NCI-H510A treated with DMSO at 0.1 percent for 48 hours (cell line): ENCODE data around the gene ZC3H6.

Experiments used
- DNase-seq: peaks from one replicate; lab custom pipeline; 2025; lab: John Stamatoyannopoulos, UW

Gene ZC3H6, protein sequence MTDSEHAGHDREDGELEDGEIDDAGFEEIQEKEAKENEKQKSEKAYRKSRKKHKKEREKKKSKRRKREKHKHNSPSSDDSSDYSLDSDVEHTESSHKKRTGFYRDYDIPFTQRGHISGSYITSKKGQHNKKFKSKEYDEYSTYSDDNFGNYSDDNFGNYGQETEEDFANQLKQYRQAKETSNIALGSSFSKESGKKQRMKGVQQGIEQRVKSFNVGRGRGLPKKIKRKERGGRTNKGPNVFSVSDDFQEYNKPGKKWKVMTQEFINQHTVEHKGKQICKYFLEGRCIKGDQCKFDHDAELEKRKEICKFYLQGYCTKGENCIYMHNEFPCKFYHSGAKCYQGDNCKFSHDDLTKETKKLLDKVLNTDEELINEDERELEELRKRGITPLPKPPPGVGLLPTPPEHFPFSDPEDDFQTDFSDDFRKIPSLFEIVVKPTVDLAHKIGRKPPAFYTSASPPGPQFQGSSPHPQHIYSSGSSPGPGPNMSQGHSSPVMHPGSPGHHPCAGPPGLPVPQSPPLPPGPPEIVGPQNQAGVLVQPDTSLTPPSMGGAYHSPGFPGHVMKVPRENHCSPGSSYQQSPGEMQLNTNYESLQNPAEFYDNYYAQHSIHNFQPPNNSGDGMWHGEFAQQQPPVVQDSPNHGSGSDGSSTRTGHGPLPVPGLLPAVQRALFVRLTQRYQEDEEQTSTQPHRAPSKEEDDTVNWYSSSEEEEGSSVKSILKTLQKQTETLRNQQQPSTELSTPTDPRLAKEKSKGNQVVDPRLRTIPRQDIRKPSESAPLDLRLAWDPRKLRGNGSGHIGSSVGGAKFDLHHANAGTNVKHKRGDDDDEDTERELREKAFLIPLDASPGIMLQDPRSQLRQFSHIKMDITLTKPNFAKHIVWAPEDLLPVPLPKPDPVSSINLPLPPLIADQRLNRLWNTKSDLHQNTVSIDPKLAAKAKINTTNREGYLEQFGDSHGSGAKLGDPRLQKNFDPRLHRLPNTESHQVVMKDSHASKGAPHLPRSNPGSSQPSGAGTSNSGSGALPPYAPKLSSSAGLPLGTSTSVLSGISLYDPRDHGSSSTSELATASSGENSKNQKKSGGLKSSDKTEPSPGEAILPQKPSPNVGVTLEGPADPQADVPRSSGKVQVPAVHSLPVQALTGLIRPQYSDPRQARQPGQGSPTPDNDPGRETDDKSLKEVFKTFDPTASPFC

DNA sequence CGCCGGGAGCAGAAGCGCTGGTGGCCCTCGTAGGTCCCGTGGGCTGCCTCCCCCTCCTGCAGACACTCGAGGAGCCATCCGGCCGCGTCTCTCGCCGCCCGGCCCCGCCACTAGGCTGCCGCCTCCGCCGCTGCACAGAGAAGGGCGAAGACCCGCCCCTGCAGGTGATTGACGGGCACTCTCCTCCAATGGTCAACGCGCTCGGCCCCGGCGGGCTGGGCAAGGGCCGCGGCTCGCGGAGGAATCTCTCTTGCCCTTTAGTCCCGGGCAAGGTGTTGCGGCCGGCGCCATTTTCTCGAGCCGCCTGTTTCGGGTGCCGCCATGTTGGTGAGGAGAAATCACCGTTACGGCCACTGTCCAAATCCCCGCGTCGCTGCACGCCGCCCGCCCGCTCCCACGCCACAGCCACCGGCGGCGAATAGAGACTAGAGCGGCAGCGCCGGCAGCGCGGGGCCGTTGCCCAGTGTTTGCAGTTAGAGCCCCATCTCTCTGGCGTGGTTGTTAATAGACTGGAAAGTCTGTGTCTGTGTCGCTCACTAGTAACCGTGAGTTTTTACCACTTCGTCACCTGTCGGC, at the start of gene ZC3H6:
TSS of gene ZC3H6 (plus strand) at position 287 of the 576 bp plus-strand sequence. CDS start 398 bp downstream, outside the sequence.
- peak; percentile 98 for DNase-seq

DNA sequence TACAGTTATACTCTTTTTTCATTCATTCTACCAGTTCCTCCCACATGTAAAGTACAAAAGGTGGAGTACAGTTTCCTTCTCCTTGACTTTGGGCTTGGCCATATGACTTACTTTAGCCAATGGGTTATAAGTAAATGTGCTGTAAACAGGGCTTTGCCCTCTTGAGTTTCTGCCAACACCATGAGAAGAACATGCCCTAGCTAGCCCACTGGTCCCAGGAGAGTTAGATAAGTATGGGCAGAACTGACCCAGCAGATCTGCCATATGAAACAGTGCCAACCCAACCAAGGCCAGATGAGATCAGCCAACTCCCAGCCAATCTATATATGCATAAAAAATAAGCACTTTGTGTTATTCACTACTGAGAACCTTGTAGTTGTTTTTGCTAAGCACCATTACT, 46.0 kb upstream of the ZC3H6 start:
- DNase-seq: peak; percentile 58

DNA sequence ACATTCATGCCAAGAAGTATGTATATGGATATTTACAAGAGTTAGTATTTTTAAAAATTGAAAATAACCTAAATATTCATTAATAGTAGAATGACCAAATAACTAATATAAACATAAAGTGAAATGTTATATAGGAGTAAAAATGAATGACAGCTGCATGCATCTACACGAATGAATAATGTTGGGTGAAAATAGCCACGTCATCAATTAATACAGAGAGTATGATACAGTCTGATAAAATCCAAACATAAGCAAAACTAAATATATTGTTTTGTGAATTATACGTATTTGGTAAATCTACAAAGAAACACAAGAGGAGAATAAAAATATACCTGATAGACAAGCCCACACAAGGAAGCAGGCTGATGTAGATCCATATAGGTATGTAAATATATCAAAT, 45.0 kb upstream of the ZC3H6 start:
- no peak for DNase-seq

DNA sequence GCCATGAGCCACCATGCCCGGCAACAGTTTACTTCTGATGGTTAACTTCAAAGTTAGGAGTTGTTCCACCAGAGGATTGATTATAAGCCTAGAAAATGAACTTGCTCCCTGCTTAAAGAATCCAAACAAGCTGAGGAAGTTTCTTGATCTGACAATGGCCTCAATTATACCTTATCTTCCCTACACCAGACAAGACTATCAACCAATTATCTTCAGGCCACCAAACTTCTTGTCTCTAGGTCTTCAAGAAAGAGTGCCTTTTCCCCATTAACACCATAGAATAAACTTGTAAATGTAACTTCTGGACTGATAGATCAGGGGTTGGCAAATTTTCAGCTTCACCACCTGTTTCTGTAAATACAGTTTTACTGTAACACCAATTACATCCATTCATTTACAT, 35.5 kb upstream of the ZC3H6 start:
- DNase-seq: no peak

DNA sequence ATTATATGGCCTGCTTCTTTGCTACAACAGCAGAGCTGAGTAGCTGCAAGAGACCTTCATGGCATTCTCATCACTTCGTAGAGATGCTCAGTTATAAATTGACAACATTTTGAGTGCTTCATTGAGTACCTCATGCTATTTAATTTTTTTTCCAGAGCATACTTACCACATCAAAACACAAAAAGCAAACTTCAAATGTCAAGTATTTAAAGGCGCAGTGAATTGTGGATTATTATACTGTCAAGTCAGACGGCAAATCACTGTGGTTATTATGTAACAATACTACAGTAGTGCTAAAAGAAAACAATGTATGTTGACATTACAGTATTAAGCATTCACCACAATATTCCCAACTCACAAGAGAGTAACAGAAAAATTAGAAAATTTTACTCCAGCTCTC, 33.0 kb upstream of the ZC3H6 start:
- DNase-seq: peak; percentile 69

DNA sequence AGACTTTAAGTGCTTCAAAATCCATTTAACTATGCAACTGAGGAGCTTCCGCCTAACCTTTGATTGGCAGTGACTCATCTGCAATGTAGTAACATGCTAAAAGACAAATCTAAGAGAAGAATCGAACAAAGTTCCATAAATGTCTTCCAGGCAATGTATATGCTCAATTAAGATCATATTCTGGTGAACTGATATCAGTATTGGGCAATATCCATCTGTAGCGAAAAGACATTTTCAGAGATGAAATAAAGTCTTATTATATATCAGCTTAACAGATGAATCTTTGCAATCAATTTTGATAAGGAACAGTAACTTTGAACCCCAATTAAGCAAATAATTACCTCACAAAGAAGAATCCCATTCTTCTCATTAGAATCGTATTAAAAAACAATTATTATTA, 32.2 kb upstream of the ZC3H6 start:
- DNase-seq: no peak

DNA sequence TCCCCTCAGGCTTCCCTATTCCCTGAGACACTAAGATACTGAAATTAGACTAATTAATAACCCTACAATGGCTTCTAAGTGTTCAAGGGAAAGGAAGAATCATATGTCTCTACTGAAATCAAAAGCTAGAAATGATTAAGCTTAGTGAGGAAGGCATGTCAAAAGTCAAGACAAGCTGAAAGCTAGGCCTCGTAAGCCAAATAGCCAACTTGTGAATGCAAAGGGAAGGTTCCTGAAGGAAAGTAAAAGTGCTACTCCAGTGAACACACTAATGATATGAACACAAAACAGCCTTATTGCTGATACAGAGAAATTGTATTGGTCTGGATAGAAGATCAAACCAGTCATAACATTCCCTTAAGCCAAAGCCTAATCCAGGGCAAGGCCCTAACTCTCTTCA, 30.5 kb upstream of the ZC3H6 start:
- DNase-seq: no peak

DNA sequence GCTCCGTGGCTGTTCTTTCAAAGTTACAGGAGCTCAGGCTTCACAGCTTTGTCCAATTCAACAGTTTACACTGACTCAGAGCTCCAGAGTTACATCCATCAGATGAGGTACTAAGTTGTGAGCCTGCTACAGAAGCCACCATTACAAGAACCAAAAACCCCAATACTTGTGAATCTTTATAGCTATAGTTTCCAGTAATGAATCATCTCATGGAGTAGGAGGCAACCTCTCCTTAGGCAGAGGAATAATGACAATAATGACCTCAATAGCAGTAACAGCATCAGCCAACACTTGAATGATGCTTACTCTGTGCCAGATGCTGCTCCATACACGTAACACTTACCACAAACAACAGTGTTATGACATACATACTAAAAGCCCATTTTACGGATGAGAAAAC, 24.1 kb upstream of the ZC3H6 start:
- DNase-seq: no peak

DNA sequence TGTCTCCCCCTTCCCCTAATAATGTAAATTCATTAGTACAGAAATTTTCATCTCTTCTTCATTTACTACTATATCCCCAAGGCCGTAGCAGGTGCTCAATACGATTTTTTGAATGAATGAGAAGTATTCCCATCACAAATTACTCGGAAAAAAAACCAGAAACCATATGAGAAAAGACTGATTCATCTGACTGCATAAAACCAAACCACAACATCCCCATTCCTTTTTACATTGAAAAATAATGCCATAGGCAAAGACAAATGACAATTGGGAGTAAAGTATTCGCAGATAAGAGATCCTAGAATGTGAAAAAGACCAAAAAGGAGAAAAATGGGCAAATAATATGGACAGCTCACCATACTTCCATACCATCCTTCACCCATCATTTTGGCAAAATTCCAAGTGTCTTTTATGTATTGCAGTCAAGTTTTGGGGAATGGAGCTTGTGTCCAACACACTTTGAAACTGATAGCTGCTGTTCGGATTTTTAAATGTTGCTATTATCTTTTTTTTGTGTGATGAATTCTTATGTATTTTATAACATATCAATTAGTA, 22.1 kb upstream of the ZC3H6 start:
- DNase-seq: no peak

DNA sequence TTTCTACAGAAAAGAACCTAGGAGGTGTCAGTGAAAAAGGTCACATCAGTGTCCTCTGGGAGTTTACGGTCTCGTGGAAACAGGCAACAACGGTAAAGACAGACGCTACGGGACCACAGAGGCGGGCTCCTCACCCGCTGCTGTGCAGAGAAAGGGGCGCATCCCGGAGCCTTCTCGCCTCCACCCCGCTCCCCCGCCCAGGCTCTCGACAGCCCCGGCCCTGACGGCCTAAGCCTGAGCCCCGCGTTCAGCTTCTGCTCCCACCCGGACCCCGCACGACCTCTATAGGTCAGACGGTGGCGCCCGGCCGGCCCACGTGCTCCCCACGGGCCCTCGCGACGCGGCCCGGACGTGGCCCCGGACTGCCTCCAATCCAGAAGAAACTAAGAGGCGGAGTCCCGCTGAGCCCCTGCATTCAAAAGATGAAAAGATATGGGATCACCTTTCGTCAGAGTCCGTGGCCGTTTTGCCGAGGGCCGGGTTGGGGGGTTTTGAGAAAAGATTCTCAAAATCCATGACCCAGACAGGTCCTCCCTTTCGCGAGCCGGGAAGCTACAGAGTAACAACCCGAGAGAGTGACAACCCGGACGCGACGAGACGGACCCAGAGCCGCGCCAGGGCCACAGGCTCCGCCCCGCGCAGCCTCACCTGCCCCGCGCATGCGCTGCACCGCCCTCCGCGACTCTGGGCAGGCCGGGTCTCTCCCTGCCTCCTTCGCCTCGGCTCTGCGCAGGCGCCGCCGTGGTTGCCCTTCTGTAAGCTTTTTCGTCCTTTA, 20.7 kb upstream of the ZC3H6 start, which contains the start of gene ZC3H8:
TSS of gene ZC3H8 (minus strand) at position 577 of the 775 bp plus-strand sequence. CDS start at position 516, 61 bp downstream.
- DNase-seq: peak; percentile 93

DNA sequence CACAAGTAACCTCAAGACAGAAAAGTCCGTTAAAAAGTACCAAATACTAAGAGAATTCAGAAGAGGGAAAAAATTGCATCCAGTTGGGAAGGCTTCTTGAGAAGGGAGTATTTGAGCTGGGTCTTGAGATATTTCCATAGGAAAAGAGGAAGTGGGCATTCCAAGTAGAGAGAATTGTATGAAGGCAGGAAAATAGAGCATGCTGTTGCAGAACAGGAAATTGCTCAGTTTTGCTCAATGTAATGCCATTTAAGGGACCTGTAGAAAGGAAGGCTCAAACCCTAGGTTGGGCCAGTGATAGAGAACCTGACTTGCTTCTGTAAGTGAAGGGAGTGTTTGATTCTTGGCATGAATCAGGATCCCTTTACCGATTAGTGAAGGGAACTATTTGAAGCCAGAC, 19.5 kb upstream of the ZC3H6 start:
- DNase-seq: no peak

DNA sequence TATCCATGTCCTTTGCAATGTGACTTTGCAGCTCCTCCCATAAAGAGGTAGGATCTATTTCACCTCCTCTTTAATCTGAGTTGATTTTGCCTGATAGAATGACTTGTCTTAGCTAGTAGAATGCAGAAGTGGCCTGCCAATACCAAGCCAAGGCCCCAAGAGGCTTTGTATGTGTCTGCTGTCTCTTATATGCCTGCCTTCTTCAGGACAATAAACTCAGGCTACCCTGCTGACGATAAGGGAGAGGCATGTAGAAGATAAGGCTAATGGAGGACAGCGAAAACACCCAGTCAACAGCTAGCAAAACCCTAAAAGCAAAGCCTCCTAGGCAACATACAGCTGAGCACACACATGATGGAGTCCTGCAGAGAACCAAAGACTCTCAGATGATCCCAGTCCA, 18.7 kb upstream of the ZC3H6 start:
- no peak for DNase-seq

DNA sequence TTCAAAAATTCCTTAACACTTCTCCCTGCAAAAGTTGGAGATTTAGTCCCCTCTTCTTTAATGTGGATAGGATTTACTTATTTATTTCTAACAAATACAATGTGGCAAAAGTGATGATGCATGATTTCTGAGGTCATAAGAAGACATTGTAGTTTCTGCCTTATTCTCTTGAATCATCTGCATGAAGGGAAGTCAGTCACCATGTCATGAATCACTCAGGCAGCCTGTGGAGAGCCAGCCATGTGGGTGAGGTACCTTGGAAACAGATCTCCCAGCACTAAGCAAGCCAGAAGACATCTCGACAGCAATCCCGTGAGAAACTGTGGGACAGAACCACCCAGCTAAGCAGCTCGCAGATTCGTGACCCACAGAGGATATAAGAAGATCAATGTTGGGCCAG, 17.8 kb upstream of the ZC3H6 start:
- no peak for DNase-seq

DNA sequence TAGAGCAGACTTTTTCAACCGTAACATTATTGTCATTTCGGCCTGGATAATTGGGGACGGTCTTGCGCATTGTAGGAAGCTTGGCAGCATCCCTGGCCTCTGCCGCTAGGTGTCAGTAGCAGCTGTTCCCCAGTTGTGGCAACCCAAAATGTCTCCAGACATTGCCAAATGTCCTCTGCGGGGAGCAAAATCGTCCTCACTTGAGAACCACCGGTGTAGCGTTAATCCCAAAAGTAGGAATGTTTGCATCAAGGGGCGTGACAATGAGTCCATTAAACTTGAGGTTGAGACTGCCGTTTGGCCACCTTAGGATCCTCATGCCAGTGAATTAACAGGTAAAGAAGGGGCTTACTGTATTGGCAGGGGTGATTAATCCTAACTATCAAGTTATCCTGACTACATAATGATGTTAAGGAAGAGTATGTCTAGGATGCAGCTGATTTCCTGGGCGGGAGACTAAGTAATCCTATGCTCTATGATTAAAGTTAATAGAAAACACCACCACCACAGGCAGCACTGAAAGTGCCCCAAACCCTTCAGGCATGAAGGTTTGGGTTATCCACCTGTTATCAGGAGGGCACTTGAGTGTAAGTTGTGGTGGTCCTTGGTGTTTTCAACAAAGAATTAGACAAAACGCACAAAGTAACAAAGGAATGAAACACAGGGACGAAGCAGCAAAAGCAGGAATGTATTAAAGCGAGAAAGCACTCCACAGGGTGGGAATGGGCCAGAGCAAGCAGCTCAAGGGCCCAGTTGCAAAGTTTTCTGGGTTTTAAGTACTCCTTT, 15.7 kb upstream of the ZC3H6 start:
- peak; percentile 81 for DNase-seq

DNA sequence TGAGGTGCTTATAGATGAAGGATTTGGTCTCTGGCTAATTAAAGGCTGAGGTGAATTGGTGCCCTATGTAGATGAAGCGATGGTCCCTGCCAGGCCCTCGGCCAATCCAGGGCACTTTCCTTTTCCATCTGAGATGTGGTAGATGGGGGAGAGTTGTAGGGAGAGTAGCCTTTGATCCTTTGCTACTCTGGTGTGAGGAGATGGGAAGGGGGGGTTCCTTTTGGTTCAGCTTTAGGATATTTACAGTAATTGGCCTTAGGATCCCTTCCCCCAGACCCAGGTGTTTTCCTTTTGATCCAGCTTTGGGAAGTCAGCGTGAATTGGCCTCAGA, 15.1 kb upstream of the ZC3H6 start:
- no peak for DNase-seq

DNA sequence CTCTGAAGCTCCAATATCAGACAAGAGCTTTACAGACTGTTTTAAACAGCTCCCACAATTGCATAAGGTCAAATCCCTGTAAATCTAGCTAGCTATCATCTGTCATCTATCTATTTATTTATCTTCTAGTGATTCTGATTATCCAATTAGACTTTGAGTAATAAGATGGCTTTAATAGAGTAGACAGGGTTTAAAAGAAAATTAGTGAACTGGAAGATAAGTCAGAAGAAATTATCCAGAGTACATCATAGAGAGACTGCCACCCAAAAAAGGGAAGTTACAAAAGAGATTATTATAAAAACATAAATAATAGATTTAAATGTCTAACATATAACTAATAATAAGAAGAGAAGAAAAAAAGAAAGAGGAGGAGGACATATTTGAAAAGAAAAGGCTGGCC, 12.5 kb upstream of the ZC3H6 start:
- no peak for DNase-seq

DNA sequence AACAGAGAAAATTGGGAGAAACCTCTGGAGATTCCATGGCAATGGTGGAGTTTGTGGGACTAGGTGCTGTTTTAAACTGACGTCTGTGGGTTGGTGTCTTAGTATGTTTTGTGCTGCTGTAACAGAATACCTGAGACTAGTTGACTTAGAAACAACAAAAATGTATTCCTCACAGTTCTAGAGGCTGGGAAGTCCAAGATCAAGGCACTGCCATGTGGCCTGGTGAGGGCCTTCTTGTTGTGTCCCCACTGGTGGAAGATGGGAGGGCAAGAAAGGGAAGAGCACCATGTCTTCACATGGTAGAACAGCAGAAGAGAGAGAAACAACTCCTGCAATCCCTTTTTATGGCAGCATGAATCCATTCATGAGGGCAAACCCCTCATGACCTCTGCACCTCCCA, 6.8 kb upstream of the ZC3H6 start:
- DNase-seq: no peak

DNA sequence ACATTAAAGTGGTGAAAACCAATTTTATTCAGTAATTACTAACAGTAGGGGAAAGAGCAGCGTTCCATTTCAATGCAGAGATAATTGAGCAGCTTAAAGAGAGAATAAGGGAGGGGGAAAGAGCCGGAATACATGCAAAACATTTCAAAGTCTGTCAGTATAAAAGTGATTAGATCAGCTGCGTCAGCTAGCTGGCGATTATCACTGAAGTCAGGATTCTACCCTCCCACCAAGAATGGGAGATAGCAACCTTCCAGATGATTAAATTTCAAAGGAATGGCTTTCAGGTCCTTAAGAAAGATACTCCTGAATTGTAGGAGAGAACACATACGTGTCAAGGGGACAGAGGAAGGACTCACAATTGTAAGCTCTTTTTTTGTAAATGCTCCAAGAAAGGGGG, 2.7 kb upstream of the ZC3H6 start:
- no peak for DNase-seq

DNA sequence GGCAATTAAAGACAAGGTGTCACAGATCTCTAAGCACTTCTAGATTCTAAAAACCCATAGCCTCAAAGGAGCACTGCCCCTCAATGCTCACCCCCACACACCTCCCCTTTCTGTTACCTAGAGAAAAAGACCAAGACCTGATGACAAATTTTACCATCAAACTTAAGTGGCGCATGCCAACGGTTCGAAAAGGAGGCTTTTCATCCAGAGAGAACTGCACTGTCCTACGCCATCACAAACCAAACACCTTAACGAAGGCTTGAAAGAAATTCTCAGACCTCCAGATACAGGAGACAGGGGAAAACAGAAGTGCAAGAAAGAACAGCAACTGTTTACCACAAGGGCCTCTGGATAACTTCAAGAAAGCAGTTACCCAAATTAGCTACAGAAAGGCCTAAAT, 2.0 kb upstream of the ZC3H6 start:
- DNase-seq: no peak
